ENCODE measurements around the gene IL7R. TPM values are rescaled to one million over a fixed set of nuclear protein-coding genes. Genes with fewer than 3 reads are reported as not detected.

Gene IL7R
- total RNA-seq, 1 experiment from 2014 or later: 0.41 TPM

- DNase-seq: peak in 1 of 2 experiments; percentile 83
- Histone ChIP-seq H3K4me2 (peak overlapping the region; percentile 45), H3K9me2 (ENCODE audit: insufficient read depth) (no peaks in the 10 kb centered on the region), H4K20me1 (ENCODE audit: insufficient read depth) (no peaks in the 10 kb centered on the region), H3K27ac (peak overlapping the region; percentile 35; the same call in 1 of the 2 replicates), H2AFZ (no peak overlapping the region), H3K36me3 (ENCODE audit: low read depth) (no peaks in the 10 kb centered on the region), H3F3A (ENCODE audit: insufficient read depth, low read depth) (peaks cover 14% of the 10 kb centered on the region), H3K4me3 (no peak overlapping the region), H3K27me3 (ENCODE audit: insufficient read depth, low read depth) (no peaks in the 10 kb centered on the region), H3K9me3 (ENCODE audit: insufficient read depth, low read depth) (no peaks in the 10 kb centered on the region; the same call in 1 of the 2 replicates), H3K79me2 (ENCODE audit: low read depth) (no peaks in the 10 kb centered on the region), H3K4me1 (replicated peaks; ENCODE audit: insufficient read depth) (peaks cover 47% of the 10 kb centered on the region)
- POLR2A ChIA-PET (ENCODE audit: unreplicated experiment): no interaction called here
- CTCF ChIA-PET: no interaction called here
- no peak for TF ChIP-seq CTCF (conservative IDR thresholded peaks at IDR 0.05)
- intact Hi-C loops (cut with micrococcal nuclease; ENCODE audit: unreplicated experiment): no loop called here
- no TSS peak for BruUV-seq (replicated peaks)
Measured at GRCh38 chr5:35857606-35858205, 1.0 kb downstream of the IL7R start.

GRCh38 chr5:35859101-35859661, 2.5 kb downstream of the IL7R start:
- Histone ChIP-seq H3K79me2 (ENCODE audit: low read depth) (no peaks in the 10 kb centered on the region), H3K4me1 (replicated peaks; ENCODE audit: insufficient read depth) (peaks cover 60% of the 10 kb centered on the region), H3K9me3 (ENCODE audit: insufficient read depth, low read depth) (peaks cover 4% of the 10 kb centered on the region; the same call in 1 of the 2 replicates), H2AFZ (no peak overlapping the region), H3K4me3 (no peak overlapping the region), H3K9me2 (ENCODE audit: insufficient read depth) (no peaks in the 10 kb centered on the region), H3K4me2 (no peak overlapping the region), H3F3A (ENCODE audit: insufficient read depth, low read depth) (peaks cover 14% of the 10 kb centered on the region), H3K36me3 (ENCODE audit: low read depth) (no peaks in the 10 kb centered on the region), H4K20me1 (ENCODE audit: insufficient read depth) (no peaks in the 10 kb centered on the region), H3K27ac (no peak overlapping the region), H3K27me3 (ENCODE audit: insufficient read depth, low read depth) (no peaks in the 10 kb centered on the region)
- intact Hi-C loops (cut with micrococcal nuclease; ENCODE audit: unreplicated experiment): no loop called here
- DNase-seq: peak in 1 of 2 experiments; percentile 11
- CTCF ChIA-PET: no interaction called here
- no TSS peak for BruUV-seq (replicated peaks)
- POLR2A ChIA-PET (ENCODE audit: unreplicated experiment): no interaction called here
- TF ChIP-seq EZH2 (IDR thresholded peaks at IDR 0.05; ENCODE audit: low read depth) (no peak), CTCF (conservative IDR thresholded peaks at IDR 0.05) (no peak)

GRCh38 chr5:35860686-35861085, 4.0 kb downstream of the IL7R start:
- intact Hi-C loops (cut with micrococcal nuclease; ENCODE audit: unreplicated experiment): no loop called here
- Histone ChIP-seq H3K4me1 (replicated peaks; ENCODE audit: insufficient read depth) (peaks cover 60% of the 10 kb centered on the region), H4K20me1 (ENCODE audit: insufficient read depth) (no peaks in the 10 kb centered on the region), H3K36me3 (ENCODE audit: low read depth) (no peaks in the 10 kb centered on the region), H3K4me2 (no peak overlapping the region), H3K27me3 (ENCODE audit: insufficient read depth, low read depth) (no peaks in the 10 kb centered on the region), H3K9me2 (ENCODE audit: insufficient read depth) (no peaks in the 10 kb centered on the region), H3F3A (ENCODE audit: insufficient read depth, low read depth) (peaks cover 14% of the 10 kb centered on the region), H2AFZ (no peak overlapping the region), H3K79me2 (ENCODE audit: low read depth) (no peaks in the 10 kb centered on the region), H3K9me3 (ENCODE audit: insufficient read depth, low read depth) (peaks cover 9% of the 10 kb centered on the region; the same call in 1 of the 2 replicates), H3K4me3 (no peak overlapping the region), H3K27ac (no peak overlapping the region)
- ChIA-PET CTCF (no interaction called here), POLR2A (ENCODE audit: unreplicated experiment) (no interaction called here)
- no peak for DNase-seq
- no TSS peak for BruUV-seq (replicated peaks)
- TF ChIP-seq CTCF (conservative IDR thresholded peaks at IDR 0.05) (no peak), EZH2 (IDR thresholded peaks at IDR 0.05; ENCODE audit: low read depth) (no peak)

All from PC-9 (cell line).